ENCODE data around the gene MEGF6.

Gene MEGF6

GRCh38 chr1:3530086-3530925 is 81.0 kb downstream of the MEGF6 start:
- no peak overlapping the region for H3K27ac ChIP-seq
- no peak for DNase-seq (ENCODE audit: low read depth, low spot score)

GRCh38 chr1:3529099-3529729 is 82.1 kb downstream of the MEGF6 start:
- no peak overlapping the region for H3K27ac ChIP-seq
- no peak for DNase-seq (ENCODE audit: low read depth, low spot score)

DNA sequence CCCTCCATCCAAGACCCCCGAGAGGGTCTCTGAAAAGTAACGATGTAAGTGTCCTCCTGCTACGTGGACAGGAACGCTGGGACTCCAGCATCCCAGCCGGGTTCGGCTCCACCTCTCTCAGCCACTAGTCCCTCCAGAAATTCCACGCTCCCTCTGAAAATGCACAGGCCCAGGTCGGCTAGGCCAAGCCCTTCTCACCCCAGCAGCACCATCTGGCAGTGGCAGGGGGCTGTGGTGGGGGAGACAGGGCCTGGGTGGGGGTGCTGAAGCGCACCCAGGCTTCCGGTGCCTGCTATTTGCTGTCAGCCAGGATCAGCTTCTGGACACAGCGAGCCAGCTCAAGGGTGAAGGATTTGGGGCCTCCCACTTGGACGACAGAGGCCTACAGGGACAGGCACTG is 83.5 kb downstream of the MEGF6 start:
- H3K27ac ChIP-seq, result no peak overlapping the region
- DNase-seq (ENCODE audit: low read depth, low spot score), result no peak

DNA sequence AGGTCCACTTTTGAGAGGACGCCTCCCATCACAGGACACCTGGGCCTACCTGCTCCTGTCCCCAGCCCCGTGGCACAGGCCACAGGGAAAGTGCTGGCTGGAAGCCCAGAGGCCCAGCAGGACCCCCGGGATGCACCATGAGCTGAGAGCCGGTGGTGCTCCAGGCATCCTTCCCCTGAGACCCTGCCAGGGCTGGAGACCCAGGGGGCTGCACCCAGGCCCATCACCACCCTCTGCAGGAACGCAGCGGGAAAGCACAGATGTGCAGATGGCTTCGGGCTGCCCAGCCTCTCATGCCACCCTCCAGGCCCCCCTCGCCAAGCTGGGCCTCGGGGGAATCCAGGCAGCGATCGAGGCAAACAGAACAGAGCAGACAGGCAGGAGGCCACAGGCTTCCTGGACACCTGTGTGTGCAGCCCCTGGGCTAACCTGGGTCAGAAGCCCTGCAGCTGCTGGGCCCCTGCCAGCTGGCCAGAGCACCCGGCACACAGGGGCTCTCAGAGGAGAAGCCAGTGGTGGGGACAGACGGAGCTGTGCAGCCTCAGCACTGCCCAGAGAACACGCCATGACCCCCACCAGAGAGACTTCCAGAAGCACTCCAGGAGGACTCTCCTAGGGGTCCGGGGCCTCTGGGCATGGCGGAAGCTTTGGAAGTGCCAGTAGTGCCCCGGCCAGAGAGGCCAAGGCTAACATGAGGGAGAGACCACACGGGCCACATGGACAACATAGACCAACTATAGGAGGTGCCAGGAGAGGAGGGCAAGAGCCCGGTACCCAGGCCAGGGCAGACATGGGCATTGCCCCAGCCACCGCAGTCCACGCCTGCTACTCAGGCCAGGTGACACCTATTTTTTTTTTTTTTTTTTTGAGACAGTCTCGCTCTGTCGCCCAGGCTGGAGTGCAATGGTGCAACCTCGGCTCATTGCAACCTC is 85.5 kb downstream of the MEGF6 start:
- no peak overlapping the region for H3K27ac ChIP-seq
- DNase-seq (ENCODE audit: low read depth, low spot score), result no peak

- no peak overlapping the region for H3K27ac ChIP-seq
- no peak for DNase-seq (ENCODE audit: low read depth, low spot score)
These were observed 86.6 kb downstream of the MEGF6 start for GRCh38 chr1:3524556-3525203.

- DNase-seq (ENCODE audit: low read depth, low spot score), result no peak
- H3K27ac ChIP-seq, result no peak overlapping the region
These were observed 87.3 kb downstream of the MEGF6 start for GRCh38 chr1:3523980-3524379.

DNA sequence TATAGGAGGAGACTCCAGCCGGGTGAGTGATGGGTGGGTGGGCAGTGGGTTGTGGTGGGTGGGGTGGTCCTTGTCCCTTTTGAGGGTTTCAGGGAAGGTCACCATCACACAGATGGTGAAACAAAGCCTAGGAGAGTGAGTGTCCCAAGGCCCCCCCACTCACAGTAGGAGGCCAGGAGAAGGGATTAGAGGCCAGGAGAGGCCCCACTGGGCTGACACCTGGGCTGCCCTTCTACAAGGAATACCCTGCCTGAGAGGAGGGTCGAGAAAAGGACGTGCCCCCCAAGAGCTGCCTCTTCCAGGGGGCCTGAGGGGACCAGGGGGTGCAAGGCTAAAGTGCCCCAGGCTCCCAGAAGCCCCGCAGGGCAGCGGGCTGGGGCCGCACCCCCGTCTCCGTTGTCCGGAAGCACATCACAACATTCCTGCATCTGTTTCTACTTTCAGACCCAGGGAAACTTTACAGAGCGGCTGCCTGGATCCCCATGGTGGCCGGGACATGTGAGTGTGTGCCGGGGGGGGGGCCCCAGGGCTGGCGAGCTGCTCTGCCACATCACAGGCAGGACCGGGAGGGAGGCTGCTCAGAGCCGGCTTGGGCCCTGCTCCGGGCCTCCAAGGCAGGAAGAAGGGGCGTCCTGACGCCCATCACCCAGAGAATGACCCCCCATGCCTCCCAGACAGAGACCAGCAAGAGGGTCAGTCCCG is 88.6 kb downstream of the MEGF6 start:
- DNase-seq (ENCODE audit: low read depth, low spot score), result no peak
- no peak overlapping the region for H3K27ac ChIP-seq

- H3K27ac ChIP-seq, result no peak overlapping the region
These were observed 89.2 kb downstream of the MEGF6 start for GRCh38 chr1:3522112-3522511.

GRCh38 chr1:3521426-3521825 is 89.9 kb downstream of the MEGF6 start:
- H3K27ac ChIP-seq, result no peak overlapping the region
- no peak for DNase-seq (ENCODE audit: low read depth, low spot score)

More at GRCh38 chr1:3522112-3522511, 89.2 kb downstream of the MEGF6 start:
- DNase-seq (ENCODE audit: low read depth, low spot score), result no peak

- no peak for DNase-seq (ENCODE audit: low read depth, low spot score)
- H3K27ac ChIP-seq, result no peak overlapping the region
These were observed 90.6 kb downstream of the MEGF6 start for GRCh38 chr1:3520419-3521378.

DNA sequence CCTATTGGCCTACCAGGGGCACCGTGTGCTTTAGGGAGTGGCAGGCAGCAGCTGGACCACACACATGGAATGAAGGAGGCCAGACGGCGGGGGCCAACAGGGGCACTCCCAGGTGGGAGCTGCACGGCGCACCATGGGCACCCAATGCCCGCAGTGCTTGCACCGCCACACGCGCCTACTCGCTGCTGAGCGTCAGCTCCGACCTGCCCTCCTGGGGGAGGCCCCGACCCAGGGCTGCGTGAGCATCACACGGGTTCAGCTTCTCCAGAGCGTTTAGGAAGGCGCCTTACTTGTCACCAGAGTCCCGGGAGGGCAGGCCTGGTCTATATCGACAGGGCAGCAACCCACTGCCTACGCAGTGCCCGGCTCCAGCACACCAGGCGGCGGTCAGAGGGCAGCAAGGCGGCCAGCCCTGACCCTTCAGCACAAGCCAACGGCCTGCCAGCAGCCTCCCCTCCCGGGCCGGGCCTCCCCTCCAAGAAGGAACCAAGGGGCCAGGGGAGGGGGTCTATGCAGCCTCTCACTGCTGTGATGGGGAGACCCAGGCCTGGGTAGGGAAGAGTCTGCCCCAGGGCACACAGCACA is 91.9 kb downstream of the MEGF6 start:
- no peak for DNase-seq (ENCODE audit: low read depth, low spot score)
- H3K27ac ChIP-seq, result no peak overlapping the region

- no peak overlapping the region for H3K27ac ChIP-seq
- no peak for DNase-seq (ENCODE audit: low read depth, low spot score)
These were observed 92.6 kb downstream of the MEGF6 start for GRCh38 chr1:3518756-3519155.

DNA sequence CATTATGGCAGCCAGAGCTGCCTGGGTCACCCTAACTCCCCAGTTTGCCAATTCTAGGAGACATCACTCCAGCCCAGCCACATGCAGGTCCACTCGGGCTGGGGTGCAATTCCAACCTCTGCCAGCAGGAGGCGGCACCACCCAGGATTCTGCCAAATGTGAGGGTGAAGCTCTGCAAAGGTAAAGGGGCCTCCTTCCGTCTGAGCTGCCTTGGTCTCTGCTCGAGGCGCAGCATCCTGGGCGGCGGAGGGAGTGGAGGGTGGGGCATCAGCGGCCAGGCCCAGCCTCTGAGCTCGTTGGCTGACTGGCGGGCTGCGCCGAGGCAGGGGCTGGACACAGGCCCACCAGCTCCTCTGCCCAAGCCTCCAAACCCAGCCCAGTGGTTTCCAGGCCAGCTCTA is 93.1 kb downstream of the MEGF6 start:
- no peak for DNase-seq (ENCODE audit: low read depth, low spot score)
- H3K27ac ChIP-seq, result no peak overlapping the region

- no peak overlapping the region for H3K27ac ChIP-seq
- DNase-seq (ENCODE audit: low read depth, low spot score), result no peak
These were observed 94.2 kb downstream of the MEGF6 start for GRCh38 chr1:3516911-3517675.

DNA sequence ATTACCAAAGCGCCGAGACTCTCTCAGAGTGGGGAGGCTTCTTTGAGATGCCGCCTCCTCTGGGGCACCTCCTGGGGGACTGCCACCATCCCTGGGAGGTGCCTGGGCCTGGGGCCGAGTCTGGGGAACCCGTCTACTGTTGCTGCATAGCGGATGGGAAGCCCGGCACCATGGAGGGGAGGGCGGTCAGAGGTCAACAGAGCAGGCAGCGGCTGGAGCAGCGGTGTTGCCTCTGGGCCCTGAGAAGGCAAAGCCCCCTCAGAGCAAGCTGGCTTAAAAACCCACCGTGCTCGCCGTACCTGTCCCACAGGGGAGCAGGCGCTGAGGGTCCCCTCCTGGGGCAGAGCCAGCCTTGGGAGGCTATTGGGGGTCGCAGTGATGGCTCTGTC is 94.8 kb downstream of the MEGF6 start:
- no peak for DNase-seq (ENCODE audit: low read depth, low spot score)
- H3K27ac ChIP-seq, result no peak overlapping the region

DNA sequence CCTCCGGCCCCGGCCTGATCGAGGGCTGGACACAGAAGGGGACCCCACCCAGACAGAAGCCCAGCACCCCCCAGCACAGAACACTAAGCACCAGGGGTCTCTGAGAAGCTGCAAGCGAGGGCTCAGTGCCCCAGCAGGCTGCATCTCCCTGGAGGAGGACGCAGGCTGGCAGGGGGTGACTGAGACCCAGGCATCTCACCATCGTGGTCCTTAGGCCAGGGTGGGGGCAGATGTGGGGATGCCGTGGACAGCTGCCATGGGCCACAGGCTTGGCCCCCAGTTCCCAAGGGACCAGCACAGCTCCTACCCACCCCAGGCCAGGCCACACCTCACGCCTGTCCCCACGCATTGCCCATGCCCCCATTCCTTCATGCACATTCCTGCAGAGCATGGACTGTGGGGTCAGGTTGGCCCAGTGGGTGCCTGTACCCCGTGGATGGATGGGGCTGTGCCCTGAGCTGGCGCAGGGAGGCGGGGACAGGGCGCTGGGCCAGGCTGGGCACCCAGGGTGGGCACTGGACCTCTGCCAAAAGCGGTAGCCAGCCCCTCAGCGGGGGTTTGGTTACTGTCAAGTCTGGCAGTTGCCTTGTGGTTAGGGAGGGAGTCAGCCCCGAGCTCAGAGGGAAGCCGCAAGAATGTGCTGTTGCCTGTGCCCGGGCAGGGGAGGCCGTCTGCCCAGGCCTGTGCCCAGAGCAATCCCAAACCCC is 95.4 kb downstream of the MEGF6 start:
- H3K27ac ChIP-seq, result no peak overlapping the region
- no peak for DNase-seq (ENCODE audit: low read depth, low spot score)

DNA sequence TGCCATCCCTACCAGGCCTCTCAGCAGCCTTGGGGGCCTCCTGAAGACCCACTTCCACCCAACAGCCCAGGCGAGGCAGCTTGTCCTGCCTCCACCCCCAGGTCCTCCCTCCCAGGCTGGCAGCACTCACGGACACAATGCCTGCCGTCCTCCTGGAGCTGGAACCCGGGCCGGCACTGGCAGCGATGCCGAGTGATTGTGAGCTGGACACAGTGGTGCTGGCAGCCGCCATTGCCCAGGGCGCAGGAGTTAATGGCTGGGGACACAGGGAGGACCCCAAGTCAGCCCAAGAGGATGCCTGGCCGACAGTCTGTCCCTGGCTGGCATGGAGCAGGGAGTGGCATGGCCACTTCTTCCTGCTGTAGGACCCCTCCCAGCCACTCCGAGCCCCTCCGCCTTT is 96.0 kb downstream of the MEGF6 start:
- DNase-seq (ENCODE audit: low read depth, low spot score), result no peak
- no peak overlapping the region for H3K27ac ChIP-seq
